OCI-LY3 (cell line): ENCODE results near the gene KLF11.
"Not testable (repeated sequence)": the region's sequence is repeated elsewhere in the genome, so short reads cannot be mapped to it uniquely, and the experiment has no call there.

Experiments used
- CTCF ChIP-seq: fragments of 200-600, 300-600 bp; sonication (generic); IDR thresholded peaks from 2 replicates; pipeline ENCODE4 v1.5.1; 2014; ENCODE audit warnings: antibody characterized with exemption, low read length, low read depth
- EZH2phosphoT487 ChIP-seq: fragments of 200-600 bp; shearing (Covaris generic); IDR thresholded peaks from 2 replicates; pipeline ENCODE4 v1.6.1; 2018; ENCODE audit warnings: antibody characterized with exemption, mixed run types, low read depth

DNA sequence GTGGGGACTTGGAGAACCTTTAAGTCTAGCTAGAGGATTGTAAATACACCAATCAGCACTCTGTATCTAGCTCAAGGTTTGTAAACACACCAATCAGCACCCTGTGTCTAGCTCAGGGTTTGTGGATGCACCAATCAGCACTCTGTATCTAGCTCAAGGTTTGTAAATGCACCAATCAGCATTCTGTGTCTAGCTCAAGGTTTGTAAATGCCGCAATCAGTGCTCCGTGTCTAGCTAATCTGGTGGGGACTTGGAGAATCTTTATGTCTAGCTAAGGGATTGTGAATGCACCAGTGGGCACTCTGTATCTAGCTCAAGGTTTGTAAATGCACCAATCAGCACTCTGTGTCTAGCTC is 48.5 kb downstream of the KLF11 start:
- not testable (repeated sequence) for TF ChIP-seq CTCF, EZH2phosphoT487
